HepG2 (cell line): Measurements from ENCODE around the gene MAP3K21. TPM values are rescaled to one million over a fixed set of nuclear protein-coding genes. Genes with fewer than 3 reads are reported as not detected.

Source experiments
- ATAC-seq: fragments of 200-7000 bp; cut with Tn5 transposase; 3 replicates; pipeline ENCODE4 v1.9.1; 2020; ENCODE audit warnings: mild to moderate bottlenecking, moderate library complexity
- BruUV-seq: library from RNA; stranded (reverse); fragments of 400-500 nt; replicated peaks from 2 replicates; lab custom pipeline; 2021; lab: Mats Ljungman, UMichigan
- CTCF ChIA-PET: fragments of 300-600 bp; formaldehyde crosslinking; extraction: SDS; loops from one replicate; lab custom pipeline; 2021; ENCODE audit warnings: low total read pairs, inconsistent platforms, low intra/inter-chr PET ratio; lab: Yijun Ruan, JAX
- POLR2A ChIA-PET: fragments of 350-600 bp; sonication (Branson Sonifier 250); formaldehyde crosslinking; loops from one replicate; lab custom pipeline; 2020; ENCODE audit warnings: antibody characterized with exemption, inconsistent platforms; lab: Yijun Ruan, JAX
- DNase-seq: peaks from one replicate; pipeline ENCODE4 v3.0.0-alpha.2; 2015; ENCODE audit warnings: low spot score
- FAIRE-seq: peaks from 3 replicates; lab custom pipeline; 2011; peaks lifted over from hg19 to GRCh38; lab: Jason Lieb, UNC
- H2AFZ ChIP-seq: one replicate; pipeline ENCODE4 v1.6.1; 2011; ENCODE audit warnings: low read length, inconsistent platforms
- H3K27ac ChIP-seq: fragments of 300-600 bp; 3 replicates; pipeline ENCODE4 v1.8.0; 2011; ENCODE audit warnings: mixed run types, mild to moderate bottlenecking, mixed read lengths, low read length, inconsistent platforms; ENCODE audit not compliant: insufficient read depth; ENCODE audit errors: extremely low read length
- H3K27me3 ChIP-seq, 2 experiments: fragments of 200-600 bp in 1 of 2; 2 replicates in 1 of 2; 3 replicates in 1 of 2; pipeline versions ENCODE4 v1.6.0 to v1.8.0; 2011; ENCODE audit warnings: low read length in 2 of 2, mild to moderate bottlenecking in 2 of 2, moderate library complexity in 2 of 2, inconsistent platforms in 1 of 2; ENCODE audit not compliant: insufficient read depth in 2 of 2, control insufficient read depth in 1 of 2
- H3K36me3 ChIP-seq, 2 experiments: fragments of 200-600 bp in 1 of 2; replicated peaks in 1 of 2; 2 replicates in 1 of 2; 3 replicates in 1 of 2; pipeline versions ENCODE4 v1.5.1 to v1.8.0; 2011; ENCODE audit warnings: low read length in 2 of 2, inconsistent platforms in 1 of 2; ENCODE audit not compliant: insufficient read depth in 2 of 2, control insufficient read depth in 1 of 2
- H3K4me1 ChIP-seq: 2 replicates; pipeline ENCODE4 v1.5.1; 2012; ENCODE audit warnings: low read length, inconsistent platforms; ENCODE audit not compliant: insufficient read depth
- H3K4me2 ChIP-seq: 2 replicates; pipeline ENCODE4 v1.6.0; 2011; ENCODE audit warnings: low read depth, low read length, inconsistent platforms
- H3K4me3 ChIP-seq, 3 experiments: fragments of 200-600 bp in 1 of 3; sonication (generic), shearing (Covaris generic) in 1 of 3; replicated peaks in 1 of 3; 2 replicates each; pipeline ENCODE4 v1.5.1; 2011 to 2016; ENCODE audit warnings: low read length in 3 of 3, inconsistent platforms in 2 of 3, low read depth in 2 of 3, mild to moderate bottlenecking in 2 of 3, control low read depth in 1 of 3, mixed read lengths in 1 of 3; ENCODE audit not compliant: insufficient read depth in 1 of 3
- H3K79me2 ChIP-seq: one replicate; pipeline ENCODE4 v1.6.1; 2011; ENCODE audit warnings: low read length, inconsistent platforms; ENCODE audit not compliant: insufficient read depth
- H3K9ac ChIP-seq: 2 replicates; pipeline ENCODE4 v1.6.0; 2011; ENCODE audit warnings: mild to moderate bottlenecking, low read depth, low read length, inconsistent platforms; ENCODE audit not compliant: insufficient read depth
- H3K9me3 ChIP-seq: 2 replicates; pipeline ENCODE4 v1.5.1; 2012; ENCODE audit warnings: mild to moderate bottlenecking, low read length
- H4K20me1 ChIP-seq: 2 replicates; pipeline ENCODE4 v1.6.0; 2011; ENCODE audit warnings: inconsistent platforms, mild to moderate bottlenecking, low read length, moderate library complexity; ENCODE audit not compliant: insufficient read depth
- ARNT ChIP-seq: fragments of 450-650 bp; IDR thresholded peaks from 2 replicates; pipeline ENCODE4 v1.6.1; 2017
- FIP1L1 ChIP-seq: fragments of 200-400 bp; formaldehyde crosslinking; IDR thresholded peaks from 2 replicates; pipeline ENCODE4 v1.6.1; 2018; ENCODE audit warnings: low read depth, mild to moderate bottlenecking, low read length, moderate library complexity, borderline replicate concordance; ENCODE audit not compliant: insufficient read depth
- KAT8 ChIP-seq: IDR thresholded peaks from 2 replicates; pipeline ENCODE4 v1.6.1; 2016; ENCODE audit warnings: missing genetic modification reagents, missing compliant biosample characterization
- KLF6 ChIP-seq: IDR thresholded peaks from 2 replicates; pipeline ENCODE4 v1.8.0; 2016; ENCODE audit warnings: missing biosample characterization, missing genetic modification reagents
- MYC ChIP-seq: sonication (generic); formaldehyde crosslinking; IDR thresholded peaks from 2 replicates; pipeline ENCODE4 v1.9.0; 2021; ENCODE audit warnings: missing genetic modification reagents, borderline replicate concordance
- NFIB ChIP-seq: sonication (generic); formaldehyde crosslinking; IDR thresholded peaks from 2 replicates; pipeline ENCODE4 v1.9.0; 2021; ENCODE audit warnings: missing genetic modification reagents, mild to moderate bottlenecking, borderline replicate concordance
- RAD51 ChIP-seq: fragments of 450-650 bp; IDR thresholded peaks from 2 replicates; pipeline ENCODE4 v1.6.1; 2016; ENCODE audit warnings: borderline replicate concordance
- SATB2 ChIP-seq: sonication (generic); formaldehyde crosslinking; IDR thresholded peaks from 2 replicates; pipeline ENCODE4 v1.5.0; 2020; ENCODE audit warnings: missing genetic modification reagents
- SNAI1 ChIP-seq: sonication (generic); formaldehyde crosslinking; IDR thresholded peaks from 2 replicates; pipeline ENCODE4 v1.5.0; 2020; ENCODE audit warnings: mild to moderate bottlenecking, missing genetic modification reagents, borderline replicate concordance
- SPEN ChIP-seq: sonication (generic); formaldehyde crosslinking; IDR thresholded peaks from 2 replicates; pipeline ENCODE4 v1.5.1; 2020; ENCODE audit warnings: low read depth, mild to moderate bottlenecking, missing genetic modification reagents
- ZEB1 ChIP-seq: IDR thresholded peaks from 2 replicates; pipeline ENCODE4 v1.6.1; 2012; ENCODE audit warnings: mild to moderate bottlenecking, low read depth, inconsistent platforms; ENCODE audit not compliant: insufficient replicate concordance
- ZNF432 ChIP-seq: sonication (generic); formaldehyde crosslinking; IDR thresholded peaks from 2 replicates; pipeline ENCODE4 v1.5.0; 2020; ENCODE audit warnings: missing genetic modification reagents, mild to moderate bottlenecking, borderline replicate concordance
- ZNF644 ChIP-seq: IDR thresholded peaks from 2 replicates; pipeline ENCODE4 v1.6.1; 2016; ENCODE audit warnings: low read depth
- WGBS: methylation state at CpG from one replicate; pipeline ENCODE4 v1.1.6; 2017; ENCODE audit warnings: low lambda C conversion rate; 5-methylcytosine and 5-hydroxymethylcytosine counted together
- in situ Hi-C: cut with HindIII; loops from 2 replicates; pipeline ENCODE4 v1.10.0; 2017; ENCODE audit warnings: low pct_unique_long_range_greater_than_20kb; ENCODE audit not compliant: extremely low pct_ligation_motif_present
- intact Hi-C: fragments of 100-400 bp; cut with micrococcal nuclease; formaldehyde crosslinking; loops from one replicate; pipeline ENCODE4 v1.10.0; 2022; ENCODE audit not compliant: unreplicated experiment
- polyA plus RNA-seq, 8 experiments: library from polyadenylated mRNA; depleted of rRNA in 3 of 8; stranded (reverse) in 7 of 8; unstranded in 1 of 8; fragments of >200 nt; fragmentation: Illumina TruSeq in 4 of 8; extraction: Trizol in 4 of 8; gene quantifications; 2 replicates each; pipeline versions ENCODE4 v1.2.1 to v1.2.3, GENCODE V29; 2011 to 2016; ENCODE audit warnings: low read depth in 4 of 8, missing spikeins in 1 of 8, mixed read lengths in 1 of 8; ENCODE audit not compliant: insufficient read depth in 1 of 8
- total RNA-seq, 5 experiments: library from RNA; depleted of rRNA; stranded (reverse); fragments of >200 nt; fragmentation: Illumina TruSeq; extraction: Trizol; gene quantifications; 2 replicates each; pipeline ENCODE4 v1.2.3, GENCODE V29; 2016; ENCODE audit warnings: low read depth in 1 of 5
- TF ChIP-seq, protein P1 (sequence below): sonication (generic); formaldehyde crosslinking; IDR thresholded peaks from 2 replicates; pipeline ENCODE4 v1.4.0; 2020; ENCODE audit warnings: mild to moderate bottlenecking, missing genetic modification reagents
- TF ChIP-seq, protein P2 (sequence below): sonication (generic); formaldehyde crosslinking; IDR thresholded peaks from 2 replicates; pipeline ENCODE4 v1.4.0; 2020; ENCODE audit warnings: missing genetic modification reagents, borderline replicate concordance
- TF ChIP-seq, protein P3 (sequence below): sonication (generic); formaldehyde crosslinking; IDR thresholded peaks from 2 replicates; pipeline ENCODE4 v1.5.0; 2020; ENCODE audit warnings: mild to moderate bottlenecking, missing genetic modification reagents
- TF ChIP-seq, protein P4 (sequence below): sonication (generic); formaldehyde crosslinking; IDR thresholded peaks from 2 replicates; pipeline ENCODE4 v1.5.0; 2020; ENCODE audit warnings: mild to moderate bottlenecking, missing genetic modification reagents

Gene MAP3K21
- total and polyA plus RNA-seq, 2 of the 13 experiments (the other 11 are each of a cell fraction or from before 2014, with no cell fraction given): not detected

DNA sequence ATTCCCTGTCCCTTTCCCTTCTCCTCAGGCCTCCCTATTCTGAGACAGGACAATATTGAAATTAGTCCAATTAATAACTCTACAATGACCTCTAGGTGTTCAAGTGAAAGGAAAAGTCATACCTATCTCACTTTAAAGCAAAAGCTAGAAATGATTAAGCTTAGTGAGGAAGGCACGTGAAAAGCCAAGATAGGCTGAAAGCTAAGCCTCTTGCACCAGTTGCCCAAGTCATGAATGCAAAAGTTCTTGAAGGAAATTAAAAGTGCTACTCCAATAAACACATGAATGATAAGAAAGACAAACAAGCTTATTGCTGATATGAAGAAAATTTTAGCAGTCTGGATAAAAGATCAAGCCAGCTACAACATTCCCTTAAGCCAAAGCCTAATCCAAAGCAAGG, 3.8 kb upstream of the MAP3K21 start:
- H3K9ac ChIP-seq: no peak overlapping the region
- H3K36me3 ChIP-seq: no peaks in the 10 kb centered on the region
- H3K4me2 ChIP-seq: no peak overlapping the region
- 0% methylated on average over 1 of the region's 1 CpG for WGBS
- no peak for DNase-seq
- H3K4me3 ChIP-seq: no peak overlapping the region
- H3K79me2 ChIP-seq: no peaks in the 10 kb centered on the region
- H2AFZ ChIP-seq: no peak overlapping the region
- H3K4me1 ChIP-seq: no peaks in the 10 kb centered on the region
- CTCF ChIA-PET: no interaction called here
- BruUV-seq: no TSS peak
- H3K27me3 ChIP-seq: no peaks in the 10 kb centered on the region
- no peak for FAIRE-seq
- POLR2A ChIA-PET: no interaction called here
- no peaks in the 10 kb centered on the region for H4K20me1 ChIP-seq
- in situ Hi-C loops (no loop called here), intact Hi-C loops (no loop called here)
- H3K9me3 ChIP-seq: no peaks in the 10 kb centered on the region
- no peak for ATAC-seq
- H3K27ac ChIP-seq: no peak overlapping the region
- TF ChIP-seq ZNF432 (CRISPR knock-in tag): no peak
- TF ChIP-seq NFIB (CRISPR knock-in tag): no peak
- TF ChIP-seq, protein P1, sequence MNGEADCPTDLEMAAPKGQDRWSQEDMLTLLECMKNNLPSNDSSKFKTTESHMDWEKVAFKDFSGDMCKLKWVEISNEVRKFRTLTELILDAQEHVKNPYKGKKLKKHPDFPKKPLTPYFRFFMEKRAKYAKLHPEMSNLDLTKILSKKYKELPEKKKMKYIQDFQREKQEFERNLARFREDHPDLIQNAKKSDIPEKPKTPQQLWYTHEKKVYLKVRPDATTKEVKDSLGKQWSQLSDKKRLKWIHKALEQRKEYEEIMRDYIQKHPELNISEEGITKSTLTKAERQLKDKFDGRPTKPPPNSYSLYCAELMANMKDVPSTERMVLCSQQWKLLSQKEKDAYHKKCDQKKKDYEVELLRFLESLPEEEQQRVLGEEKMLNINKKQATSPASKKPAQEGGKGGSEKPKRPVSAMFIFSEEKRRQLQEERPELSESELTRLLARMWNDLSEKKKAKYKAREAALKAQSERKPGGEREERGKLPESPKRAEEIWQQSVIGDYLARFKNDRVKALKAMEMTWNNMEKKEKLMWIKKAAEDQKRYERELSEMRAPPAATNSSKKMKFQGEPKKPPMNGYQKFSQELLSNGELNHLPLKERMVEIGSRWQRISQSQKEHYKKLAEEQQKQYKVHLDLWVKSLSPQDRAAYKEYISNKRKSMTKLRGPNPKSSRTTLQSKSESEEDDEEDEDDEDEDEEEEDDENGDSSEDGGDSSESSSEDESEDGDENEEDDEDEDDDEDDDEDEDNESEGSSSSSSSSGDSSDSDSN (CRISPR knock-in tag): no peak
- TF ChIP-seq RAD51: no peak
- TF ChIP-seq MYC (CRISPR knock-in tag): no peak
- TF ChIP-seq SPEN: no peak
- TF ChIP-seq, protein P2, sequence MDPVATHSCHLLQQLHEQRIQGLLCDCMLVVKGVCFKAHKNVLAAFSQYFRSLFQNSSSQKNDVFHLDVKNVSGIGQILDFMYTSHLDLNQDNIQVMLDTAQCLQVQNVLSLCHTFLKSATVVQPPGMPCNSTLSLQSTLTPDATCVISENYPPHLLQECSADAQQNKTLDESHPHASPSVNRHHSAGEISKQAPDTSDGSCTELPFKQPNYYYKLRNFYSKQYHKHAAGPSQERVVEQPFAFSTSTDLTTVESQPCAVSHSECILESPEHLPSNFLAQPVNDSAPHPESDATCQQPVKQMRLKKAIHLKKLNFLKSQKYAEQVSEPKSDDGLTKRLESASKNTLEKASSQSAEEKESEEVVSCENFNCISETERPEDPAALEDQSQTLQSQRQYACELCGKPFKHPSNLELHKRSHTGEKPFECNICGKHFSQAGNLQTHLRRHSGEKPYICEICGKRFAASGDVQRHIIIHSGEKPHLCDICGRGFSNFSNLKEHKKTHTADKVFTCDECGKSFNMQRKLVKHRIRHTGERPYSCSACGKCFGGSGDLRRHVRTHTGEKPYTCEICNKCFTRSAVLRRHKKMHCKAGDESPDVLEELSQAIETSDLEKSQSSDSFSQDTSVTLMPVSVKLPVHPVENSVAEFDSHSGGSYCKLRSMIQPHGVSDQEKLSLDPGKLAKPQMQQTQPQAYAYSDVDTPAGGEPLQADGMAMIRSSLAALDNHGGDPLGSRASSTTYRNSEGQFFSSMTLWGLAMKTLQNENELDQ (CRISPR knock-in tag): no peak
- TF ChIP-seq ZNF644: no peak
- TF ChIP-seq ARNT: no peak
- TF ChIP-seq FIP1L1: no peak
- TF ChIP-seq, protein P3, sequence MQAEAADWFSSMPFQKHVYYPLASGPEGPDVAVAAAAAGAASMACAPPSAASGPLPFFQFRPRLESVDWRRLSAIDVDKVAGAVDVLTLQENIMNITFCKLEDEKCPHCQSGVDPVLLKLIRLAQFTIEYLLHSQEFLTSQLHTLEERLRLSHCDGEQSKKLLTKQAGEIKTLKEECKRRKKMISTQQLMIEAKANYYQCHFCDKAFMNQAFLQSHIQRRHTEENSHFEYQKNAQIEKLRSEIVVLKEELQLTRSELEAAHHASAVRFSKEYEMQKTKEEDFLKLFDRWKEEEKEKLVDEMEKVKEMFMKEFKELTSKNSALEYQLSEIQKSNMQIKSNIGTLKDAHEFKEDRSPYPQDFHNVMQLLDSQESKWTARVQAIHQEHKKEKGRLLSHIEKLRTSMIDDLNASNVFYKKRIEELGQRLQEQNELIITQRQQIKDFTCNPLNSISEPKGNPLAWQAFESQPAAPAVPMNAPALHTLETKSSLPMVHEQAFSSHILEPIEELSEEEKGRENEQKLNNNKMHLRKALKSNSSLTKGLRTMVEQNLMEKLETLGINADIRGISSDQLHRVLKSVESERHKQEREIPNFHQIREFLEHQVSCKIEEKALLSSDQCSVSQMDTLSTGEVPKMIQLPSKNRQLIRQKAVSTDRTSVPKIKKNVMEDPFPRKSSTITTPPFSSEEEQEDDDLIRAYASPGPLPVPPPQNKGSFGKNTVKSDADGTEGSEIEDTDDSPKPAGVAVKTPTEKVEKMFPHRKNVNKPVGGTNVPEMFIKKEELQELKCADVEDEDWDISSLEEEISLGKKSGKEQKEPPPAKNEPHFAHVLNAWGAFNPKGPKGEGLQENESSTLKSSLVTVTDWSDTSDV (CRISPR knock-in tag): no peak
- TF ChIP-seq, protein P4, sequence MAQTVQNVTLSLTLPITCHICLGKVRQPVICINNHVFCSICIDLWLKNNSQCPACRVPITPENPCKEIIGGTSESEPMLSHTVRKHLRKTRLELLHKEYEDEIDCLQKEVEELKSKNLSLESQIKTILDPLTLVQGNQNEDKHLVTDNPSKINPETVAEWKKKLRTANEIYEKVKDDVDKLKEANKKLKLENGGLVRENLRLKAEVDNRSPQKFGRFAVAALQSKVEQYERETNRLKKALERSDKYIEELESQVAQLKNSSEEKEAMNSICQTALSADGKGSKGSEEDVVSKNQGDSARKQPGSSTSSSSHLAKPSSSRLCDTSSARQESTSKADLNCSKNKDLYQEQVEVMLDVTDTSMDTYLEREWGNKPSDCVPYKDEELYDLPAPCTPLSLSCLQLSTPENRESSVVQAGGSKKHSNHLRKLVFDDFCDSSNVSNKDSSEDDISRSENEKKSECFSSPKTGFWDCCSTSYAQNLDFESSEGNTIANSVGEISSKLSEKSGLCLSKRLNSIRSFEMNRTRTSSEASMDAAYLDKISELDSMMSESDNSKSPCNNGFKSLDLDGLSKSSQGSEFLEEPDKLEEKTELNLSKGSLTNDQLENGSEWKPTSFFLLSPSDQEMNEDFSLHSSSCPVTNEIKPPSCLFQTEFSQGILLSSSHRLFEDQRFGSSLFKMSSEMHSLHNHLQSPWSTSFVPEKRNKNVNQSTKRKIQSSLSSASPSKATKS (CRISPR knock-in tag): no peak
- TF ChIP-seq SATB2 (CRISPR knock-in tag): no peak
- no peak for TF ChIP-seq ZEB1
- no peak for TF ChIP-seq KLF6 (CRISPR knock-in tag)
- TF ChIP-seq SNAI1 (CRISPR knock-in tag): no peak
- no peak for TF ChIP-seq KAT8 (CRISPR knock-in tag)
